HepG2 (cell line): ENCODE measurements around the gene NABP2. TPM values are rescaled to one million over a fixed set of nuclear protein-coding genes. Genes with fewer than 3 reads are reported as not detected.

ENCODE experiments used
- ATAC-seq: fragments of 200-7000 bp; cut with Tn5 transposase; 3 replicates; pipeline ENCODE4 v1.9.1; 2020; ENCODE audit warnings: mild to moderate bottlenecking, moderate library complexity
- BruUV-seq: library from RNA; stranded (reverse); fragments of 400-500 nt; replicated peaks from 2 replicates; lab custom pipeline; 2021; lab: Mats Ljungman, UMichigan
- CTCF ChIA-PET: fragments of 300-600 bp; formaldehyde crosslinking; extraction: SDS; loops from one replicate; lab custom pipeline; 2021; ENCODE audit warnings: low total read pairs, inconsistent platforms, low intra/inter-chr PET ratio; lab: Yijun Ruan, JAX
- POLR2A ChIA-PET: fragments of 350-600 bp; sonication (Branson Sonifier 250); formaldehyde crosslinking; loops from one replicate; lab custom pipeline; 2020; ENCODE audit warnings: antibody characterized with exemption, inconsistent platforms; lab: Yijun Ruan, JAX
- DNase-seq: peaks from one replicate; pipeline ENCODE4 v3.0.0-alpha.2; 2015; ENCODE audit warnings: low spot score
- FAIRE-seq: peaks from 3 replicates; lab custom pipeline; 2011; peaks lifted over from hg19 to GRCh38; lab: Jason Lieb, UNC
- H2AFZ ChIP-seq: one replicate; pipeline ENCODE4 v1.6.1; 2011; ENCODE audit warnings: low read length, inconsistent platforms
- H3K27ac ChIP-seq: fragments of 300-600 bp; 3 replicates; pipeline ENCODE4 v1.8.0; 2011; ENCODE audit warnings: mixed run types, mild to moderate bottlenecking, mixed read lengths, low read length, inconsistent platforms; ENCODE audit not compliant: insufficient read depth; ENCODE audit errors: extremely low read length
- H3K27me3 ChIP-seq, 2 experiments: fragments of 200-600 bp in 1 of 2; 2 replicates in 1 of 2; 3 replicates in 1 of 2; pipeline versions ENCODE4 v1.6.0 to v1.8.0; 2011; ENCODE audit warnings: low read length in 2 of 2, mild to moderate bottlenecking in 2 of 2, moderate library complexity in 2 of 2, inconsistent platforms in 1 of 2; ENCODE audit not compliant: insufficient read depth in 2 of 2, control insufficient read depth in 1 of 2
- H3K36me3 ChIP-seq, 2 experiments: fragments of 200-600 bp in 1 of 2; replicated peaks in 1 of 2; 2 replicates in 1 of 2; 3 replicates in 1 of 2; pipeline versions ENCODE4 v1.5.1 to v1.8.0; 2011; ENCODE audit warnings: low read length in 2 of 2, inconsistent platforms in 1 of 2; ENCODE audit not compliant: insufficient read depth in 2 of 2, control insufficient read depth in 1 of 2
- H3K4me1 ChIP-seq: 2 replicates; pipeline ENCODE4 v1.5.1; 2012; ENCODE audit warnings: low read length, inconsistent platforms; ENCODE audit not compliant: insufficient read depth
- H3K4me2 ChIP-seq: 2 replicates; pipeline ENCODE4 v1.6.0; 2011; ENCODE audit warnings: low read depth, low read length, inconsistent platforms
- H3K4me3 ChIP-seq, 3 experiments: fragments of 200-600 bp in 1 of 3; sonication (generic), shearing (Covaris generic) in 1 of 3; replicated peaks in 1 of 3; 2 replicates each; pipeline ENCODE4 v1.5.1; 2011 to 2016; ENCODE audit warnings: low read length in 3 of 3, inconsistent platforms in 2 of 3, low read depth in 2 of 3, mild to moderate bottlenecking in 2 of 3, control low read depth in 1 of 3, mixed read lengths in 1 of 3; ENCODE audit not compliant: insufficient read depth in 1 of 3
- H3K79me2 ChIP-seq: one replicate; pipeline ENCODE4 v1.6.1; 2011; ENCODE audit warnings: low read length, inconsistent platforms; ENCODE audit not compliant: insufficient read depth
- H3K9ac ChIP-seq: 2 replicates; pipeline ENCODE4 v1.6.0; 2011; ENCODE audit warnings: mild to moderate bottlenecking, low read depth, low read length, inconsistent platforms; ENCODE audit not compliant: insufficient read depth
- H3K9me3 ChIP-seq: 2 replicates; pipeline ENCODE4 v1.5.1; 2012; ENCODE audit warnings: mild to moderate bottlenecking, low read length
- H4K20me1 ChIP-seq: 2 replicates; pipeline ENCODE4 v1.6.0; 2011; ENCODE audit warnings: inconsistent platforms, mild to moderate bottlenecking, low read length, moderate library complexity; ENCODE audit not compliant: insufficient read depth
- ARHGAP35 ChIP-seq: sonication (generic); formaldehyde crosslinking; IDR thresholded peaks from 2 replicates; pipeline ENCODE4 v1.9.0; 2022; ENCODE audit warnings: mild to moderate bottlenecking, inconsistent platforms, moderate library complexity, missing genetic modification reagents, borderline replicate concordance
- BCL6 ChIP-seq: IDR thresholded peaks from 2 replicates; pipeline ENCODE4 v1.6.1; 2016; ENCODE audit warnings: missing genetic modification reagents, missing compliant biosample characterization
- EHMT2 ChIP-seq: fragments of 200-600 bp; sonication (generic); IDR thresholded peaks from 2 replicates; pipeline ENCODE4 v1.7.0; 2017; ENCODE audit warnings: antibody characterized with exemption, low read depth, low read length, borderline replicate concordance
- GFI1 ChIP-seq: sonication (generic); formaldehyde crosslinking; IDR thresholded peaks from 2 replicates; pipeline ENCODE4 v1.5.0; 2020; ENCODE audit warnings: missing genetic modification reagents, mild to moderate bottlenecking, borderline replicate concordance
- HNRNPL ChIP-seq: fragments of 200-400 bp; formaldehyde crosslinking; IDR thresholded peaks from 2 replicates; pipeline ENCODE4 v1.6.1; 2017; ENCODE audit warnings: mild to moderate bottlenecking, low read depth, low read length
- HOXA5 ChIP-seq: sonication (generic); formaldehyde crosslinking; IDR thresholded peaks from 2 replicates; pipeline ENCODE4 v1.4.0; 2020; ENCODE audit warnings: missing genetic modification reagents
- U2AF1 ChIP-seq: fragments of 200-400 bp; formaldehyde crosslinking; optimal IDR thresholded peaks from 2 replicates; pipeline ENCODE3; 2017; ENCODE audit warnings: mild to moderate bottlenecking, low read depth, low read length
- ZGPAT ChIP-seq: IDR thresholded peaks from 2 replicates; pipeline ENCODE4 v1.6.1; 2016; ENCODE audit warnings: mild to moderate bottlenecking
- ZNF317 ChIP-seq: sonication (generic); formaldehyde crosslinking; IDR thresholded peaks from 2 replicates; pipeline ENCODE4 v1.5.0; 2020; ENCODE audit warnings: mild to moderate bottlenecking, missing genetic modification reagents
- ZNF644 ChIP-seq: IDR thresholded peaks from 2 replicates; pipeline ENCODE4 v1.6.1; 2016; ENCODE audit warnings: low read depth
- ZNF792 ChIP-seq: IDR thresholded peaks from 2 replicates; pipeline ENCODE4 v1.6.1; 2016
- WGBS: methylation state at CpG from one replicate; pipeline ENCODE4 v1.1.6; 2017; ENCODE audit warnings: low lambda C conversion rate; 5-methylcytosine and 5-hydroxymethylcytosine counted together
- in situ Hi-C: cut with HindIII; loops from 2 replicates; pipeline ENCODE4 v1.10.0; 2017; ENCODE audit warnings: low pct_unique_long_range_greater_than_20kb; ENCODE audit not compliant: extremely low pct_ligation_motif_present
- intact Hi-C: fragments of 100-400 bp; cut with micrococcal nuclease; formaldehyde crosslinking; loops from one replicate; pipeline ENCODE4 v1.10.0; 2022; ENCODE audit not compliant: unreplicated experiment
- polyA plus RNA-seq, 8 experiments: library from polyadenylated mRNA; depleted of rRNA in 3 of 8; stranded (reverse) in 7 of 8; unstranded in 1 of 8; fragments of >200 nt; fragmentation: Illumina TruSeq in 4 of 8; extraction: Trizol in 4 of 8; gene quantifications; 2 replicates each; pipeline versions ENCODE4 v1.2.1 to v1.2.3, GENCODE V29; 2011 to 2016; ENCODE audit warnings: low read depth in 4 of 8, missing spikeins in 1 of 8, mixed read lengths in 1 of 8; ENCODE audit not compliant: insufficient read depth in 1 of 8
- total RNA-seq, 5 experiments: library from RNA; depleted of rRNA; stranded (reverse); fragments of >200 nt; fragmentation: Illumina TruSeq; extraction: Trizol; gene quantifications; 2 replicates each; pipeline ENCODE4 v1.2.3, GENCODE V29; 2016; ENCODE audit warnings: low read depth in 1 of 5
- TF ChIP-seq, protein P1 (sequence below): sonication (generic); formaldehyde crosslinking; IDR thresholded peaks from 2 replicates; pipeline ENCODE4 v1.5.0; 2020; ENCODE audit warnings: missing genetic modification reagents
- TF ChIP-seq, protein P2 (sequence below): sonication (generic); IDR thresholded peaks from 2 replicates; pipeline ENCODE4 v1.6.1; 2016; ENCODE audit warnings: low read depth, borderline replicate concordance
- TF ChIP-seq, protein P3 (sequence below): sonication (generic); formaldehyde crosslinking; IDR thresholded peaks from 2 replicates; pipeline ENCODE4 v1.5.1; 2020; ENCODE audit warnings: mild to moderate bottlenecking, moderate library complexity, missing genetic modification reagents
- TF ChIP-seq, protein P4 (sequence below): sonication (generic); formaldehyde crosslinking; IDR thresholded peaks from 2 replicates; pipeline ENCODE4 v1.4.0; 2020; ENCODE audit warnings: missing genetic modification reagents, low read depth, mild to moderate bottlenecking, borderline replicate concordance

Gene NABP2
- total and polyA plus RNA-seq, 2 of the 13 experiments (the other 11 are each of a cell fraction or from before 2014, with no cell fraction given) = 33.2 to 35.5 TPM

GRCh38 chr12:56197921-56198635 is 26.1 kb upstream of the NABP2 start:
- no peak for DNase-seq
- CTCF ChIA-PET = no interaction called here
- no peak overlapping the region for H3K4me3 ChIP-seq
- H3K9ac ChIP-seq = no peak overlapping the region
- FAIRE-seq = no peak
- H3K36me3 ChIP-seq = no peaks in the 10 kb centered on the region
- no peak for TF ChIP-seq EHMT2
- no peak for TF ChIP-seq ZNF317 (CRISPR knock-in tag)
- TF ChIP-seq BCL6 (CRISPR knock-in tag) = no peak
- TF ChIP-seq, protein P1, sequence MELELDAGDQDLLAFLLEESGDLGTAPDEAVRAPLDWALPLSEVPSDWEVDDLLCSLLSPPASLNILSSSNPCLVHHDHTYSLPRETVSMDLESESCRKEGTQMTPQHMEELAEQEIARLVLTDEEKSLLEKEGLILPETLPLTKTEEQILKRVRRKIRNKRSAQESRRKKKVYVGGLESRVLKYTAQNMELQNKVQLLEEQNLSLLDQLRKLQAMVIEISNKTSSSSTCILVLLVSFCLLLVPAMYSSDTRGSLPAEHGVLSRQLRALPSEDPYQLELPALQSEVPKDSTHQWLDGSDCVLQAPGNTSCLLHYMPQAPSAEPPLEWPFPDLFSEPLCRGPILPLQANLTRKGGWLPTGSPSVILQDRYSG = no peak
- TF ChIP-seq ZGPAT (CRISPR knock-in tag) = no peak
- TF ChIP-seq ZNF792 (CRISPR knock-in tag) = no peak
- TF ChIP-seq, protein P2, sequence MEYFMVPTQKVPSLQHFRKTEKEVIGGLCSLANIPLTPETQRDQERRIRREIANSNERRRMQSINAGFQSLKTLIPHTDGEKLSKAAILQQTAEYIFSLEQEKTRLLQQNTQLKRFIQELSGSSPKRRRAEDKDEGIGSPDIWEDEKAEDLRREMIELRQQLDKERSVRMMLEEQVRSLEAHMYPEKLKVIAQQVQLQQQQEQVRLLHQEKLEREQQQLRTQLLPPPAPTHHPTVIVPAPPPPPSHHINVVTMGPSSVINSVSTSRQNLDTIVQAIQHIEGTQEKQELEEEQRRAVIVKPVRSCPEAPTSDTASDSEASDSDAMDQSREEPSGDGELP = no peak
- TF ChIP-seq, protein P3, sequence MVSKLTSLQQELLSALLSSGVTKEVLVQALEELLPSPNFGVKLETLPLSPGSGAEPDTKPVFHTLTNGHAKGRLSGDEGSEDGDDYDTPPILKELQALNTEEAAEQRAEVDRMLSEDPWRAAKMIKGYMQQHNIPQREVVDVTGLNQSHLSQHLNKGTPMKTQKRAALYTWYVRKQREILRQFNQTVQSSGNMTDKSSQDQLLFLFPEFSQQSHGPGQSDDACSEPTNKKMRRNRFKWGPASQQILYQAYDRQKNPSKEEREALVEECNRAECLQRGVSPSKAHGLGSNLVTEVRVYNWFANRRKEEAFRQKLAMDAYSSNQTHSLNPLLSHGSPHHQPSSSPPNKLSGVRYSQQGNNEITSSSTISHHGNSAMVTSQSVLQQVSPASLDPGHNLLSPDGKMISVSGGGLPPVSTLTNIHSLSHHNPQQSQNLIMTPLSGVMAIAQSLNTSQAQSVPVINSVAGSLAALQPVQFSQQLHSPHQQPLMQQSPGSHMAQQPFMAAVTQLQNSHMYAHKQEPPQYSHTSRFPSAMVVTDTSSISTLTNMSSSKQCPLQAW (CRISPR knock-in tag) = no peak
- TF ChIP-seq ARHGAP35 (CRISPR knock-in tag) = no peak
- no peak for TF ChIP-seq ZNF644 (CRISPR knock-in tag)
- no peak for TF ChIP-seq U2AF1
- no peak for TF ChIP-seq GFI1 (CRISPR knock-in tag)
- no peak for TF ChIP-seq HOXA5 (CRISPR knock-in tag)
- no peak for TF ChIP-seq HNRNPL
- TF ChIP-seq, protein P4, sequence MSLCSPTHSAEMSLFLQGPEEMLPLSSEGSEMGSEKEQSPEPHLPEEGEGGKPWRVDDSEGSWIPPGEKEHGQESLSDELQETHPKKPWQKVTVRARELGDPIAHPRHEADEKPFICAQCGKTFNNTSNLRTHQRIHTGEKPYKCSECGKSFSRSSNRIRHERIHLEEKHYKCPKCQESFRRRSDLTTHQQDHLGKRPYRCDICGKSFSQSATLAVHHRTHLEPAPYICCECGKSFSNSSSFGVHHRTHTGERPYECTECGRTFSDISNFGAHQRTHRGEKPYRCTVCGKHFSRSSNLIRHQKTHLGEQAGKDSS = no peak
- TF ChIP-seq, all 625 proteins: peak for 0
- no TSS peak for BruUV-seq
- no peaks in the 10 kb centered on the region for H3K27me3 ChIP-seq
- no peak for ATAC-seq
- no peak overlapping the region for H3K4me2 ChIP-seq
- H3K79me2 ChIP-seq = no peaks in the 10 kb centered on the region
- intact Hi-C loops (no loop called here), in situ Hi-C loops (loop anchor here (10.0 kb wide), 1 partner anchor 267 kb away; the partner anchor contains the start of gene SPRYD4)
- H3K9me3 ChIP-seq = no peaks in the 10 kb centered on the region
- H2AFZ ChIP-seq = no peak overlapping the region
- POLR2A ChIA-PET = interaction anchor here (1.4 to 1.5 kb wide), 2 partner anchors 8 to 9 kb away, joined by 3 to 4 read pairs; partner anchors contain the start of gene SMARCC2
- no peak overlapping the region for H3K27ac ChIP-seq
- peaks cover 4% of the 10 kb centered on the region for H3K4me1 ChIP-seq
- 78% methylated on average over 9 of the region's 9 CpGs for WGBS
- H4K20me1 ChIP-seq = no peaks in the 10 kb centered on the region
